CD14-positive monocyte (primary cell): ENCODE data around the gene DGKI. TPM values are rescaled to one million over a fixed set of nuclear protein-coding genes. Genes with fewer than 3 reads are reported as not detected.

Source experiments
- DNase-seq, 3 donors: peaks; one replicate each; pipeline ENCODE4 v3.0.0-alpha.2; 2011 to 2022
- H2AFZ ChIP-seq: 2 replicates; pipeline ENCODE4 v1.6.0; 2012; ENCODE audit warnings: mild to moderate bottlenecking, low read depth, low read length, inconsistent platforms; ENCODE audit not compliant: insufficient read depth, poor library complexity, severe bottlenecking
- H3K27ac ChIP-seq, 2 donors: 1 replicate in 1 of 2; 2 replicates in 1 of 2; pipeline ENCODE4 v1.5.1; 2012 to 2013; ENCODE audit warnings: low read length in 2 of 2, control low read depth in 1 of 2, inconsistent platforms in 1 of 2, low read depth in 1 of 2, mild to moderate bottlenecking in 1 of 2
- H3K27me3 ChIP-seq, 2 donors: one replicate each; pipeline versions ENCODE4 v1.6.0 to v1.6.1; 2011 to 2013; ENCODE audit warnings: low read length in 2 of 2; ENCODE audit not compliant: control insufficient read depth in 2 of 2, insufficient read depth in 2 of 2
- H3K36me3 ChIP-seq, 2 donors: replicated peaks in 1 of 2; 1 replicate in 1 of 2; 2 replicates in 1 of 2; pipeline versions ENCODE4 v1.5.1 to v1.6.1; 2012 to 2013; ENCODE audit warnings: low read length in 2 of 2, control low read depth in 1 of 2, inconsistent platforms in 1 of 2, mild to moderate bottlenecking in 1 of 2; ENCODE audit not compliant: insufficient read depth in 2 of 2, control insufficient read depth in 1 of 2
- H3K4me1 ChIP-seq, 2 donors: 1 replicate in 1 of 2; 2 replicates in 1 of 2; pipeline versions ENCODE4 v1.5.1 to v1.6.1; 2012 to 2013; ENCODE audit warnings: low read length in 2 of 2, control low read depth in 1 of 2, inconsistent platforms in 1 of 2, mild to moderate bottlenecking in 1 of 2, moderate library complexity in 1 of 2; ENCODE audit not compliant: insufficient read depth in 2 of 2, control insufficient read depth in 1 of 2
- H3K4me2 ChIP-seq: replicated peaks from 2 replicates; pipeline ENCODE3; 2012; ENCODE audit warnings: low read length, moderate library complexity, mild to moderate bottlenecking; ENCODE audit not compliant: poor library complexity, severe bottlenecking; ENCODE audit errors: extremely low read depth
- H3K4me3 ChIP-seq, 3 experiments: fragments of 200-600 bp in 1 of 3; sonication (generic) in 1 of 3; replicated peaks in 1 of 3; 1 replicate in 2 of 3; 2 replicates in 1 of 3; pipeline ENCODE4 v1.5.1; 2011 to 2013; ENCODE audit warnings: low read length in 3 of 3, mild to moderate bottlenecking in 3 of 3, control low read depth in 2 of 3, low read depth in 2 of 3, inconsistent platforms in 1 of 3, moderate library complexity in 1 of 3
- H3K79me2 ChIP-seq: 2 replicates; pipeline ENCODE4 v1.6.0; 2012; ENCODE audit warnings: mild to moderate bottlenecking, control low read depth, inconsistent platforms, low read length, moderate library complexity; ENCODE audit not compliant: insufficient read depth
- H3K9ac ChIP-seq: 2 replicates; pipeline ENCODE4 v1.6.0; 2017; ENCODE audit warnings: low read length, mild to moderate bottlenecking; ENCODE audit not compliant: insufficient read depth, poor library complexity, severe bottlenecking
- H3K9me3 ChIP-seq, 2 donors: replicated peaks in 1 of 2; 1 replicate in 1 of 2; 2 replicates in 1 of 2; pipeline versions ENCODE4 v1.5.1 to v1.6.1; 2012 to 2013; ENCODE audit warnings: low read length in 2 of 2, control low read depth in 1 of 2; ENCODE audit not compliant: control insufficient read depth in 1 of 2, insufficient read depth in 1 of 2
- H4K20me1 ChIP-seq: 2 replicates; pipeline ENCODE4 v1.6.0; 2012; ENCODE audit warnings: mild to moderate bottlenecking, low read length, control low read depth, moderate library complexity; ENCODE audit not compliant: insufficient read depth
- H3K27ac Mint-ChIP-seq, 7 donors: one replicate each; pipeline ENCODE4 v1.8.0; 2020; ENCODE audit warnings: mild to moderate bottlenecking in 7 of 7, mixed read lengths in 7 of 7, moderate library complexity in 6 of 7, inconsistent platforms in 2 of 7
- H3K27me3 Mint-ChIP-seq, 3 donors: one replicate each; pipeline ENCODE4 v1.8.0; 2021 to 2022; ENCODE audit warnings: low read depth in 3 of 3, mild to moderate bottlenecking in 3 of 3, mixed read lengths in 3 of 3, moderate library complexity in 3 of 3, inconsistent platforms in 1 of 3
- H3K36me3 Mint-ChIP-seq, 2 donors: one replicate each; pipeline ENCODE4 v1.8.0; 2020; ENCODE audit warnings: mixed read lengths in 2 of 2, inconsistent platforms in 1 of 2, mild to moderate bottlenecking in 1 of 2
- H3K4me1 Mint-ChIP-seq: one replicate; pipeline ENCODE4 v1.8.0; 2020; ENCODE audit warnings: mild to moderate bottlenecking, mixed read lengths
- H3K4me3 Mint-ChIP-seq, 2 donors: one replicate each; pipeline ENCODE4 v1.8.0; 2020; ENCODE audit warnings: mild to moderate bottlenecking in 2 of 2, mixed read lengths in 2 of 2, moderate library complexity in 1 of 2
- H3K9me3 Mint-ChIP-seq, 7 donors: one replicate each; pipeline ENCODE4 v1.8.0; 2020 to 2022; ENCODE audit warnings: mixed read lengths in 7 of 7, mild to moderate bottlenecking in 6 of 7, moderate library complexity in 6 of 7, inconsistent platforms in 2 of 7
- CTCF ChIP-seq: fragments of 200-600 bp; IDR thresholded peaks from one replicate; pipeline ENCODE4 v1.8.0; 2022; ENCODE audit warnings: antibody characterized with exemption, mild to moderate bottlenecking
- WGBS: methylation state at CpG from one replicate; pipeline ENCODE4 v1.1.5; 2013; ENCODE audit warnings: missing lambda C conversion rate; ENCODE audit not compliant: insufficient coverage; 5-methylcytosine and 5-hydroxymethylcytosine counted together
- intact Hi-C, 2 donors: fragments of 100-400 bp; cut with micrococcal nuclease; formaldehyde crosslinking; loops; one replicate each; pipeline versions ENCODE4 v1.15.0 to v1.15.1; 2023
- polyA plus RNA-seq, 3 donors: library from polyadenylated mRNA; depleted of rRNA in 1 of 3; unstranded in 2 of 3; stranded (reverse) in 1 of 3; fragments of 300-500 nt in 2 of 3; fragments of >200 nt in 1 of 3; fragmentation: Illumina TruSeq in 2 of 3; gene quantifications; 1 replicate in 2 of 3; 2 replicates in 1 of 3; pipeline ENCODE4 v1.2.3, GENCODE V29; 2012 to 2021

Gene DGKI
- polyA plus RNA-seq, 3 donors, result not detected

GRCh38 chr7:137591421-137591837 is 255.3 kb downstream of the DGKI start:
- H3K4me3 ChIP-seq, result no peak overlapping the region
- no peaks in the 10 kb centered on the region for H4K20me1 ChIP-seq
- TF ChIP-seq CTCF, result no peak
- intact Hi-C loops, result no loop called here
- Mint-ChIP-seq H3K9me3 (peaks cover 0 to 2% (median 0%) of the 10 kb centered on the region in 7 donors), H3K36me3 (no peaks in the 10 kb centered on the region), H3K27ac (no peak overlapping the region), H3K27me3 (peaks cover 0 to 3% (median 2%) of the 10 kb centered on the region in 3 donors), H3K4me1 (no peaks in the 10 kb centered on the region), H3K4me3 (no peak overlapping the region)
- H3K36me3 ChIP-seq, result no peaks in the 10 kb centered on the region
- no CpG with 5 or more reads among the region's 5 CpGs for WGBS
- H3K9ac ChIP-seq, result no peak overlapping the region
- no peak for DNase-seq
- no peaks in the 10 kb centered on the region for H3K9me3 ChIP-seq
- H3K27me3 ChIP-seq, result no peaks in the 10 kb centered on the region
- H2AFZ ChIP-seq, result no peak overlapping the region
- H3K79me2 ChIP-seq, result no peaks in the 10 kb centered on the region
- H3K27ac ChIP-seq, result no peak overlapping the region
- H3K4me2 ChIP-seq, result no peak overlapping the region
- peaks cover 6% of the 10 kb centered on the region in 2 donors for H3K4me1 ChIP-seq

GRCh38 chr7:137590756-137591305 is 255.9 kb downstream of the DGKI start:
- H4K20me1 ChIP-seq, result no peaks in the 10 kb centered on the region
- H3K27me3 ChIP-seq, result no peaks in the 10 kb centered on the region
- no peak for DNase-seq
- intact Hi-C loops, result no loop called here
- H3K27ac ChIP-seq, result no peak overlapping the region
- peaks cover 6% of the 10 kb centered on the region in 2 donors for H3K4me1 ChIP-seq
- H3K9ac ChIP-seq, result no peak overlapping the region
- no peak overlapping the region for H3K4me3 ChIP-seq
- no peak overlapping the region for H2AFZ ChIP-seq
- Mint-ChIP-seq H3K27me3 (peaks cover 0 to 3% (median 3%) of the 10 kb centered on the region in 3 donors), H3K36me3 (no peaks in the 10 kb centered on the region), H3K9me3 (peaks cover 0 to 2% (median 0%) of the 10 kb centered on the region in 7 donors), H3K4me3 (no peak overlapping the region), H3K4me1 (no peaks in the 10 kb centered on the region), H3K27ac (no peak overlapping the region)
- 94% methylated on average over 10 of the region's 15 CpGs for WGBS
- H3K4me2 ChIP-seq, result no peak overlapping the region
- TF ChIP-seq CTCF, result no peak
- H3K79me2 ChIP-seq, result no peaks in the 10 kb centered on the region
- H3K36me3 ChIP-seq, result no peaks in the 10 kb centered on the region
- no peaks in the 10 kb centered on the region for H3K9me3 ChIP-seq
